HCEC 1CT (cell line): ENCODE data around the gene ZNF813.
"Not testable (repeated sequence)": the region's sequence is repeated elsewhere in the genome, so short reads cannot be mapped to it uniquely, and the experiment has no call there.

Experiments
- DNase-seq: peaks from one replicate; pipeline ENCODE4 v3.0.0-alpha.2; 2017

ZNF813 gene

DNA sequence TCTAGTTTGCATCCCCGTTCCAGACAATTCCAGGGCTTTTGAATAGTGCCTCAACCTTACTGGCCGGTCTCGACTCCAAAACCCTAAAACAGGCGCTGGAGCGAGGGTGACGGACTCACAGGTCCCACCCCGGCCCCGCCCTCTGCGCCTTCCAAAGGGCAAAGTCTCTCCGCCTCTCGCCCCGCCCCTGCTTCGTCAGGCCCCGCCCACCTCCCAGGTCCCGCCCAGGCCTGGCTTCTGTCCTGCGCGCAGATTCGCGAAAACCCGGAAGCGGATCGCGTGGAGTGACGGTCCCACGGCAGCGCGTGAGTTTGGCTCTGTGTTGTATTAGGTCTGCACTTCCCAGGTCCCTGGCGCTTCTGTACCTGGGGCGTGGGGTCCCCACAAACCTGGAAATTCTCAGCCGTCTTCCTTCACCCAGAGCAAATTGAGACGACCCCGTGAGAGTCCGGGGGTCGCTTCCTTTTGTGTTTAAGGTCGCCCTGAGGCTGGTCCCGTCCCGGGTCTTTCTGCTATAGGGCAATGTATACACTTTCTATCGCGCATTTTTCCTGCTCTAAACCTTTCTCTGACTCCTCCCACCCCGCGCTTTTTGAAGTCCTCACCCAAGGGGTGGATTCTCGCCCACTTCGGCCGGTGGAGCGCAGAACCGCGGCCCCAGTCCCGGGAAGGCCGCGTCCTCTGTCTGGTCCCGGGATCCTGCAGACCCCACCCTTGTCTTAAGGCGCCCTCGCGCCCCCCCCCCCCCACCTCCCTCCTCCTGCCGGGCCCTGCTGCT is at the start of gene ZNF813:
Gene ZNF813 (plus strand): TSS at position 249 of the 778 bp plus-strand sequence. CDS start 16,090 bp downstream, outside the sequence.
- peak; percentile 39 for DNase-seq

DNA sequence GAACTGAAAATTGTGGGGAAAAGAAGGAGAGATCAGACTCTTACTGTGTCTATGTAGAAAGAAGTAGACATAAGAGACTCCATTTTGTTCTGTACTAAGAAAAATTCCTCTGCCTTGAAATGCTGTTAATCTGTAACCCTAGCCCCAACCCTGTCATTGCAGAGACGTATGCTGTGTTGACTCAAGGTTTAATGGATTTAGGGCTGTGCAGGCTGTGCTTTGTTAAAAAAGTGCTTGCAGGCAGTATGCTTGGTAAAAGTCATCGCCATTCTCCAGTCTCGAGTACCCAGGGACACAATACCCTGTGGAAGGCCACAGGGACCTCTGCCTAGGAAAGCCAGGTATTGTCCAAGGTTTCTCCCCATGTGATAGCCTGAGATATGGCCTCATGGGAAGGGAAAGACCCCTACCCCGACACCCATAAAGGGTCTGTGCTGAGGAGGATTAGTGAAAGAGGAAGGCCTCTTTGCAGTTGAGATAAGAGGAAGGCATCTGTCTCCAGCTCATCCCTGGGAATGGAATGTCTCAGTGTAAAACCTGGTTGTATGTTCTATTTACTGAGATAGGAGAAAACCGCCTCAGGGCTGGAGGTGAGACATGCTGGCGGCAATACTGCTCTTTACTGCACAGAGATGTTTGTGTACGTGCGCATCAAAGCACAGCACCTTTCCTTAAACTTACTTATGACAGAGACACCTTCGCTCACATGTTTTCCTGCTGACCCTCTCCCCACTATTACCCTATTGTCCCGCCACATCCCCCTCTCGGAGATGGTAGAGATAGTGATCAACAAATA is 46.8 kb upstream of the ZNF813 start:
- not testable (repeated sequence) for DNase-seq

DNA sequence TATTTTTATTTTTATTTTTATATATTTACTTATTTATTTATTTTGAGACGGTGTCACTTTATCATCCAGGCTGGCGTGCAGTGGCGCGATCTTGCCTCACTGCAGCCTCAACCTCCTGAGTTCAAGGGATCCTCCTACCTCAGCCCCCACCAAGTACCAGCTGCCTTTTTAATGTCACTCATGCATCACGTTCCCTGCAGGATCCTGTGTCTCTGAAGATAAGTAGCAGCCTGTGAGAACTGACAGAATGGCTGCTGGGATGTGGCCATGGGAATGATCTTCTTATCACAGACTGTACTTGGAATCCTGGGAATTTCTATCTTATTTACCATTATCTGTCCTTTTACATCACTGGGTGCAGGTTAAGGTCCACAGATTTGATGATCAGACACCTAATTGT is 45.0 kb upstream of the ZNF813 start:
- no peak for DNase-seq

DNA sequence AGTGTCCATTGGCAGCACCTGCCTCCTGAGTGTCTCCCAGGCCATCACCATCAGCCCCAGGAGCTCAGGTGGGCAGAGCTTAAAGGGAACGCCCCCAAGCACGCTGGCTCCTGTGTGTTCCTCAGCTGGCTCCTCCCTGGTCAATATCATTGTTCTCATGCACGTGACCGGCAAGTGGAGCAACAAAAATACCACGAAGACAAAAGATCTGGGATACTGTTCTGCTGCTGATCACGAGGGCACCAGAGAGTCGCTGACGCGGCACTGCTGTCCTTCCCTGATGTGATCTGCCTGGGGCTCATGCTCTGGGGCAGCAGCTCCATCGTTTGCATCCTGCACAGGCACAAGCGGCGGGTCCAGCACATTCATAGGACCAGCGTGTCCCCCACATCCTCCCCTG is 44.5 kb upstream of the ZNF813 start:
- DNase-seq = not testable (repeated sequence)

DNA sequence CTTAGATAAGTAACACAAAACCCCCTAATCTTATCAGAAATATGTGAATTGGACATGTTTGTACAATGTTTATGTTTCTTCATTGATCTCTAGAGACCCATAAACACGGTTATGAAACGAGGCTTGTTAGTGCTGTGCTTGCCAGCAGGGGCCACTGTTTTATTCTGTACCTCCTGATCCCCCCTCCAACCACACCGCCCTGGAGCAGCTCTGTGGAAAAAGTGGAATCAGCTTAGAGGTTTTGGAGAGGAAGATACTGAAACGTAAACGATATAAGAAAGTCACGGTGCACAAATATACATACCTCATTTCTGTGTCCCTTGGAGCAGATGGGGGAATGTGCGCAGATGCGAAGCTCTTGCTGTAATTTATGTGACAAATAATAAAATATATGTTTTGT is 43.9 kb upstream of the ZNF813 start:
- not testable (repeated sequence) for DNase-seq

DNA sequence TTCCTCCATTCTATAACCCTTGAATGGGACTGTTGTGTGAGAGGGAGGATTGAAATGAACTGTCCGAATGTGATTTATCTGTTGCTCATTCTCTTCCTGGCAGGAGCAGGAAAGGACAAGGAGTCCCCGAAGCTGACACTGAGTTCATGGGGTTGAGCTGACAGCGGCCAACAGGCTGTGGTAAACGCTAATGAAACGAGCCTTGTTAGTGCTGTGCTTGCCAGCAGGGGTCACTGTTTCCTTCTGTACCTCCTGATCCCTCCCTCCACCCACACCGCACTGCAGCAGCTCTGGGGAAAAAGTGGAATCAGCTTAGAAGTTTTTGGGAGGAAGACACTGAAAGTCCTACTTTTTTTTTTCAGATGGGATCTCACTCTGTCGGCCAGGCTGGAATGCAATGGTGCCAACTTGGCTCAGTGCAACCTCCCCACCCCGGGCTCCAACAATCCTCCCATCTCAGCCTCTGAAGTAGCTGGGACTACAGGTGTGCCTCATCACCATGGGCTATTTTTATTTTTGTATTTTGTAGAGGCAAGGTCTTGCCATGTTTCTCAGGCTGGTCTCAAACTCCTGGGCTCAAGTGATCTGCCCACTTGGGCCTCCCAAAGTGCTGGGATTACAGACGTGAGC is 42.5 kb upstream of the ZNF813 start:
- DNase-seq = peak; percentile 3

DNA sequence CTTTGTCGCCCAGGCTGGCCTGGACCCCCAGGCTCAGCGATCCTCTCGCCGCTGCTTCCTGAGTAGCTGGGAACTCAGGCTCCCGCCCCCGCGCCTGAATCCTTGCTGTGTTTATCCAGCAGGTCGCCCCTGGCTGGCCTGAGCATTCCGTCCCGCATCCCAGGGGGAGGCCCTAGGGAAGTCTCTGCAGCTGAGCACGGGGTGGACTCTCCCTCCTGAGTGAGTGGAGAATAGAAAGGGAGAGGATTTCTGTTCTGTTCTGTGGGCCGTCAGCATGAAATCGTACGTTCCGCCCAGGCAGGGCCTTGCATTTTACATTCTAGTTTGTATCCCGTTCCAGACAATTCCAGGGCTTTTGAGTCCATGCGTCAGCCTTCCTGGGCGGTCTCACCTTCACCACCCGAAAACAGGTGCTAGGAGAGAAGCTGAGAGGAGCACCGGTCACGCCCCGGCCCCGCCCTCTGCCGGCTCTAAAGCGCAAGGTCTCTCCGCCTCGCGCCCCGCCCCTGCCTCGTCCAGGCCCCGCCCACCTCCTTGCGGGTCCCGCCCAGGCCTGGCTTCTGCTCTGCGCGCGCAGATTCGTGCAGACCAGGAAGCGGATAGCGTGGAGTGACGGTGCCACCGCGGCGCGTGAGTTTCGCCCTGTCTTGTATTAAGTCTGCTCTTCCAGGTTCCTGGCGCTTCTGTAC is 36.0 kb upstream of the ZNF813 start, which contains the start of gene ZNF761:
Gene ZNF761 (plus strand): TSS at position 586 of the 689 bp plus-strand sequence. CDS start 15,285 bp downstream, outside the sequence.
- peak; percentile 83 for DNase-seq

DNA sequence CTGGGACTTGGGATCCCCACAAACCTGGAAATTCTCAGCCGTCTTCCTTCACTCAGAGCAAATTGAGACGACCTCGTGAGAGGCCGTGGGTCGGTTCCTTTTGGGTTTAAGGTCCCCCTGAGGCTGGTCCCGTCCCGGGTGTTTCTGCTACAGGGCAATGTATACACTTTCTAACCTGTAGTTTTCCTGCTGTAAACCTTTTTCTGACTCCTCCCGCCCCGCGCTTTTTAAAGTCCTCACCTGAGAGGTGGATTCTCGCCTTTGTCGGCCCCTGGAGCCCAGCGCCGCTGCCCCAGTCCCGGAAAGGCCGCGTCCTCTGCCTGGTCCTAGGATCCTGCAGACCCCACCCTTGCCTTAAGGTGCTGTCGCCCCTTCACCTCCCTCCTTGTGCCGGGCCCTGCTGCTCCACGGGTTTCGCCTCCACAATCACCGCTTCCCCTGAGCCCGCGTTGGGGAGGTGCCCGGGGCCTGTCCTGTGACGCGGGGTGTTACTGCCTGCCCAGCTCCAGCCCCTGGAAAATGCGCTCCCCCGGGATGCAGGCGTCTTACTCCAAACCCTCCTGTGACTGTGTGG is 35.4 kb upstream of the ZNF813 start:
- DNase-seq = peak; percentile 31

DNA sequence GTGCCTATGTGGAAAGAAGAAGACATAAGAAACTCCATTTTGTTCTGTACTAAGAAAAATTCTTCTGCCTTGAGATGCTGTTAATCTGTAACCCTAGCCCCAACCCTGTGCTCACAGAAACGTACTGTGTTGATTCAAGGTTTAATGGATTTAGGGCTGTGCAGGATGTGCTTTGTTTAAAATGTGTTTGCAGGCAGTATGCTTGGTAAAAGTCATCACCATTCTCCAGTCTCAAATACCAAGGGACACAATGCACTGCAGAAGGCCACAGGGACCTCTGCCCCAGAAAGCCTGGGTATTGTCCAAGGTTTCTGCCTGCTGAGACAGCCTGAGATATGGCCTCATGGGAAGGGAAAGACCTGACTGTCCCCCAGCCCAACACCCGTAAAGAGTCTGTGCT is 23.7 kb upstream of the ZNF813 start:
- not testable (repeated sequence) for DNase-seq

DNA sequence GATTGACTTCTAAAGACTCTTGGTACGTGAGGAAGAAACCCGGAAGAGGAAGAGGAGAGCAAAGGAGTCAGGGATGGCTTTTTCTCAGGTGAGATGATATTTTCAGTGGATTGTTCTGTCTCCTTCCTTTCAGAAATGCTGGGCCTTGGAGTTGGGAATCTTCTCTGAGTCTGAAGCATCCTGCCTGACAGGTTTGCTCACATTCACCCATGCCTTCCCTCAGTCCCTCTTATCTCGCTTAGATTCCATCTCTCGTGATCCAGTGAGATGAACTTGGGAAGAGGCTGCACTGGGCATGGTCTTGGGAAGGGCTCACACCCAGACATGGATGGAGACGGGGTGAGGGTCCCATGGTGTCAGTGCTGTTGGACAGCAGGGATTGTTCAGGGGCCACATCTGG is 20.3 kb upstream of the ZNF813 start:
- DNase-seq = not testable (repeated sequence)

DNA sequence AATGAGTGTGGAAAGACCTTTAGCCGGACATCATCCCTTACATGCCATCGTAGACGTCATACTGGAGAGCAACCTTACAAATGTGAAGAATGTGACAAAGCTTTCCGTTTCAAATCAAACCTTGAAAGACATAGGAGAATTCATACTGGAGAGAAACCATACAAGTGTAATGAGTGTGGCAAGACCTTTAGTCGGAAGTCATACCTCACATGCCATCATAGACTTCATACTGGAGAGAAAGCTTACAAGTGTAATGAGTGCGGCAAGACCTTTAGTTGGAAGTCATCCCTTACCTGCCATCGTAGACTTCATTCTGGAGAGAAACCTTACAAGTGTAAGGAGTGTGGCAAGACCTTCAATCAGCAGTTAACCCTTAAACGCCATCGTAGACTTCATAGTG is 11.7 kb upstream of the ZNF813 start:
- DNase-seq = no peak

DNA sequence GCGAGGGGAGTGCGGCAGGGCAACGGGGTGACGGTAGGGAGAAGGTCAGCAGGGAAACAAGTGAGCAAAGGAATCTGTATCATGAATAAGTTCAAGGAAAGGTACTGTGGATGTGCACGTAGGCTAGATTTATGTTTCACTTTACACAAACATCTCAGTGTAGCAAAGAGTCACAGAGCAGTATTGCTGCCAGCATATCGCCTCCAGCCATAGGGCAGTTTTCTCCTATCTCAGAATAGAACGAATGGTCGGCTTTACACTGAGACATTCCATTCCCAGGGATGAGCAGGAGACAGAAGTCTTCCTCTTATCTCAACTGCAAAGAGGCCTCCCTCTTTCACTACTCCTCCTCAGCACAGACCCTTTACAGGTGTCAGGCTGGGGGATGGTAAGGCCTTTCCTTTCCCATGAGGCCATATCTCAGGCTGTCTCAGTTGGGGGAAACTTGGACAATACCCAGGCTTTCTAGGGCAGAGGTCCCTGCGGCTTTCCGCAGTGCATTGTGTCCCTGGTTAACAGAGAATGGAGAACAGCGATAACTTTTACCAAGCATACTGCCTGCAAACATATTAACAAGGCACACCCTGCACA is 7.3 kb upstream of the ZNF813 start:
- not testable (repeated sequence) for DNase-seq

DNA sequence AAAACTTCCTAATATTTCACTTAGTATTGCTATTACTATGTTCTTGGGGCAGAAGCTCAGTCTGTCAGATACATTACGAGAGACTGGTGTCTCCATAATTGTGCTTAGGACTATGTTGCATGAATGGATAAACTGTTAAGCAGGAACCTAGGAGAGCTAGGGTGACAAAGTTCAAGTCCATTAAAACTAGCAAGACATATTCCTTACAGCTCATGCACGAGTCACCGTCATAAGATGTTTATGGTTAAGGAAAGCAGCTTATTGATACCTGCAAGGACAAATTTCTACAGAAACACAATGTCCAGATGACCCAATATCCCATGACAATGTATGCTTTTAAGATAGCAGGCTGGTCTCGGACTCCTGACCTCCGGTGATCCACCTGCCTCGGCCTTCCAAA is 5.7 kb upstream of the ZNF813 start:
- DNase-seq = peak; percentile 6

DNA sequence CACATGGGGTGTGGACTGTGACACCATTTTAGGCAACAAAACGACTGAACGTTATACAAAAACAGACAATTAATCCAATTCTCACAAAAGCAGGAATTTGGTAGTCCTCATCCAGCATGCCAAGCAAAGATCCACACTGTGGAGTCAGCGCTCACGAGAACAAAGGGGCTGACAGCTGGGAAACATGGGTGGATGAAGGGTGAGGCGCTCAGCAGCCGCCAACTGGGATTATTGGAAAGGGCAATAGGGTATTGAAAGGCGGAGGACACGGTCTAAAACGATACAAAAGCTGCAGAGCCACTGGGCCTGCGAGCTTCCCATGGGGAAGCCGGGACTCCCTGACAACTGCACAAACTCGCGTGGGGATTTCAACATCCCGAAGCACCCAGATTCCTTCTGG is 4.7 kb upstream of the ZNF813 start:
- DNase-seq = no peak

DNA sequence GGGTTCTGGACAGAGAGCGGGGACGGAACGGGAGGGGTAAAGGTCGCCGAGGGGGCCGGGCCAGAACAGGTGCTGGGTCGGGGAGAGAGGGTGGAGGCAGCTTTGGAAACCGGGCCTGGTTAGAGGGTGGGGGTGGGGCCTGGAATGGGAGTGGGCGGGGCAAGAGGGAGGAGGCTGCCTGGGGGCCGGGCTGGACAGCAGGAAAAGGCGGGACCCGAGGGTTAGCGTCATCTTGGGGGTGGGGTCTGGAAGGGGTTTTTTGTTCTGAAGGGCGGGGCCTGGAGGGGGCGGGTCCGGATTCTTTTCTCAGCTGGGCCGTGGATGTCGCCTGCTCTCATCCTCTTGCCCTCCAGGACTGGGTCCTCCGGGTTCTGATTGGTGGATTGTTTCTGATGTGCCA is 4.3 kb upstream of the ZNF813 start:
- DNase-seq = no peak

DNA sequence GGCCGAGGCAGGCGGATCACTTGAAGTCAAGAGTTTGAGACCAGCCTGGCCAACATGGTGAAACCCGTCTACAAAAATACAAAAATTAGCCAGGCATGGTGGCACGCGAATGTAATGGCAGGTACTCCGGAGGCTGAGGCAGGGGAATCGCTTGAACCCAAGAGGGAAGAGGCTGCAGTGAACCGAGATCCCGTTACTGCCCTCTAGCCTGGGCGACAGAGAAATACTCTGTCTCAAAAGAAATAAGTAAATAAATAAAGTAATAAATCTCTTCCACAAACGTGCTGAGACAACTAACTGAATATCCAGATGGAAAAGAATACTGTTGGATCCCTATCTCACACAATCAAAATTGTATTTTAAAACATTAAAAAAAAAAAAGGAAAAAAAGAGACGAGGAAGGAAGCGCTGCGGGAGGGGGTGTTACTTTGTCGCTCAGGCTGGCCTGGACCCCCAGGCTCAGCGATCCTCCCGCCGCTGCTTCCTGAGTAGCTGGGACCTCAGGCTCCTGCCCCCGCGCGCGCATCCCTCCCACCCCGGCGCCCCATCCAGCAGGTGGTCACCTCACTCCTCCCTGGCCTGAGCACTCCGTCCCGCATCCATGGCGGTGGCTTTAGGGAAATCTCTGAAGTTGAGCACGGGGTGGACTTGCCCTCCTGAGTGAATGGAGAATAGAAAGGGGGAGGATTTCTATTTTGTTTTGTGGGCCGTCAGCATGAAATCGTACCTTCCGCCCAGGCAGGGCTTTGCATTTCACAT is 628 bp upstream of the ZNF813 start:
- DNase-seq = no peak

DNA sequence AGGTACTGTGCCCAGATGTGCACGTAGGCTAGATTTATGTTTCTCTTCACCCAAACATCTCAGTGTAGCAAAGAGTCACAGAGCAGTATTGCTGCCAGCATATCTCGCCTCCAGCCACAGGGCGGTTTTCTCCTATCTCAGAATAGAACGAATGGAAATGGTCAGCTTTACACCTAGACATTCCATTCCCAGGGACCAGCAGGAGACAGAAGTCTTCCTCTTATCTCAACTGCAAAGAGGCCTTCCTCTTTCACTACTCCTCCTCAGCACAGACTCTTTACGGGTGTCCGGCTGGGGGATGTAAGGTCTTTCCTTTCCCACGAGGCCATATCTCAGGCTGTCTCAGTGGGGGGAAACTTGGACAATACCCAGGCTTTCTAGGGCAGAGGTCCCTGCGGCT is 1.1 kb downstream of the ZNF813 start:
- not testable (repeated sequence) for DNase-seq

DNA sequence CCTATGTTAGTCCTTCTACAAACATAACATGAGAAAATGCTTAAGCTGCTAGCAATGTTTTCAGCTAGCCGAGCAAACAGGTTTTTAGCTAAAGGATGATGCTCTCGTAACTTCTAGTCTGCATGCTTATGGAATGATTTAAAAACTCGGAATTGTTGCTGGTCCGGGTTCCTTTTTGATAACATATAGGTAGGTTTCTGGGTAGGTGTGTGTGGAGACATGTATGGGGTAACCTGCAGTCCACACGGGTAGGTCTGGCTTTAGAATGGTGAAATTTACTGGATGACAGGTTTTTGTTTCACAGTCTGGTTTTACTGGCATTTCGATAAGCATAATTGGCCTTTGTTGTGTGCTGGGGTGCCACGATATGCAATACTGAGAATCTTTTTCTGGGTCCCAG is 4.4 kb downstream of the ZNF813 start:
- no peak for DNase-seq

DNA sequence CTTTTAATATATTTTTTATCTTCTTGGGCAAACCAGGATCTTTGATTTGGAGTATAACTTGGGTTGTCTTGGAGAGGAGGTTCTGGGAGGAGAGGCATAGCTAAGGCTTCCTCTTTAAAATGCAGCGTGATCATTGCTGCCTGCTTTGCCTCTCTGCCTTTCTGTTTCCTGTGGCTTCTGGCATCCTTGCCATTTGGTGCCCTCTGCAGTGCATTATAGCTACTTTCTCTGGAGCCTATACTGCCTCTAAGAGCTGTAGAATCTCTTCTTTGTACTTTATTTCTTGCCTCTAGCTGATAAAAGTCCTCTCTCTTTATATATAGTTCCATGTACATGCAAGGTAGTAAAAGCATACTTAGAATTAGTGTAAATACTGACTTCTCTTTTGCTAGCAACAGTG is 7.3 kb downstream of the ZNF813 start:
- not testable (repeated sequence) for DNase-seq

DNA sequence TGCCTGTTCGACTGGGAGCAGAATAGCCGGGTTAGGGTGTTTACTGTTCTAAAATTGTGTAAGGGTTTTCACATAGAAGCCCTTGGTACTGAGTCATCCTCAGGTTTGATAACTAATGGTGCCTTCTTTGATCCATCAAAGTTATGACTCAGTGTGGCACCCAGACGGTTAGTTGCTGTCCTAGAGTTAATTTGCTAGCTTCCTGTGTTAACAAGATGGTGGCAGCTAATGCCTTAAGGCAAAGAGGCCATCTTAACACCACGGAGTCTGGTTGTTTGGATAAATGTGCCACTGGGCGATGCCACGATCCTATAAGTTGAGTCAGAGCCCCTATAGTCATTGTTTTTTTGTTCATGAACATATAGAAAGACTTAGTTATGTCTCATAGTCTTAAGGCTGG is 7.9 kb downstream of the ZNF813 start:
- not testable (repeated sequence) for DNase-seq

DNA sequence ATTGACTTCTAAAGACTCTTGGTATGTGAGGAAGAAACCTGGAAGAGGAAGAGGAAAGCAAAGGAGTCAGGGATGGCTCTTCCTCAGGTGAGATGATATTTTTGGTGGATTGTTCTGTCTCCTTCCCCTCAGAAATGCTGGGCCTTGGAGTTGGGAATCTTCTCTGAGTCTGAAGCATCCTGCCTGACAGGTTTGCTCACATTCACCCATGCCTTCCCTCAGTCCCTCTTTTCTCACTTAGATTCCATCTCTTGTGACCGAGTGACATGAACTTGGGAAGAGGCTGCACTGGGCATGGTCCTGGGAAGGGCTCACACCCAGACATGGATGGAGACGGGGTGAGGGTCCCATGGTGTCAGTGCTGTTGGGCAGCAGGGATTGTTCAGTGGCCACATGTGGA is 16.2 kb downstream of the ZNF813 start:
- DNase-seq = not testable (repeated sequence)
